Body of pancreas (tissue), 4 donors: ENCODE data around the gene PACS1.

Experiments
- CTCF ChIP-seq, 7 experiments: fragments of 450-650 bp in 4 of 7; fragments of 200-600 bp in 3 of 7; sonication (generic) in 3 of 7; IDR thresholded peaks; one replicate each; pipeline ENCODE4 v1.5.1; 2016 to 2019; ENCODE audit warnings: antibody characterized with exemption in 7 of 7
- POLR2A ChIP-seq, 3 donors: fragments of 450-650 bp; IDR thresholded peaks; one replicate each; pipeline ENCODE4 v1.6.1; 2016; ENCODE audit warnings: antibody characterized with exemption in 3 of 3, mild to moderate bottlenecking in 2 of 3

DNA sequence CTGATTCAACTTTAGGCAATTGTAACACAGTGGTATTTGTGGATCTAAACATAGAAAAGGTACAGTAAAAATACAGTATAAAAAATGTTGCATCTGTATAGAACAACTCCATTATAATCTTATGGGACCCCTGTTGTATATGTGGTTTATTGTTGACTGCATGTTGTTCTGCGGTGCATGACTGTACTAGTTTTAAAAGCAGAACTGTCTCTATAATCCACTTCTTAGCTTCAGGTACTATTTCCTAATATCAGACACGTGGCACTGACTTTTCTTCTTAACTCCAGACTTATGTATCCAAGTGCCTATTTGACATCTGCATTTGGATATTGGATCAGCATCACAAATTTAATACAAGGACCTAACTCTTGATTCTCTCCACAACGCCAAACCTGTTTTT is 41.1 kb downstream of the PACS1 start:
- no peak for TF ChIP-seq CTCF (IDR thresholded peaks at IDR 0.05)
- no peak for TF ChIP-seq POLR2A (IDR thresholded peaks at IDR 0.05)
